Hematopoietic multipotent progenitor cell treated with erythropoietin and hydrocortisone succinate and interleukin-3 and kit ligand, for 4 days (in vitro differentiated cells): ENCODE data around the gene BLTP2.

Source experiments
- DNase-seq: peaks from one replicate; pipeline ENCODE4 v3.0.0-alpha.2; 2015

The BLTP2 gene

DNA sequence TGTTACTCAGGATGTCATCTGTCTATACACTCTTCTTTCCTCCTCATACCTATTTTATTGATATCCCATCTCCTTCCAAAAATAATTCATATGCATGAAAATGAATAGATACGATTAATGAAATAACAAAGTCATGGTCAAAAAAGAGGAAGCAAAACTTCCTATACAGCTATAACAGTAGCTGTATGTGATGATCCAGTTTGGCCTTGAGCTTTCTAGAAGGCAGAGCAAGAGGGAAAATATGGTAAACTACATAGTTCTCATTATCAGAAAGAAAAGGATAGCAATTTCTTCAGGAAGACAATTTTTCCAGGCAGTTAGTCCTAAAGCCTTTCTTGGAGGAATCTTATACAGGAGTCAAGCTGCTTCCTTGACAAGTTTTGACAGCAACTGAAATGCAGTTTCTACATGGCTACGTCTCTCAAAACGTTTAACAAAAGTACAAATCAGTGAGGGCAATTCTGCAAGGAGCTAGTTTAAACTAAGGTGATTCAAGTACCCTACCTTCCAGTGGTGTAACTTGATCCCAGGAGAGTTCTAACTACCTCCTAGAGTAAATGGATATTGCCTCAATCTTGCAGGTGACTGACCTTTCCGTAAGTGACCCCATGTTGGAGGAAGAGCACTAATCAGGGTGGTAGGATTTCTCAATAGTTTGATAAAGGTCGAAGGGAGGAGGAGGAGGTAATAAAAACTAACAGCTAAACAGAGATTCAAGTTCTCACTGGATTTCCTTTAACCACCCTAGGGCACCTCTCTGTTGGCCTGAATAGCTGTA, 47.2 kb downstream of the BLTP2 start:
- peak; percentile 42 for DNase-seq
